Measurements from ENCODE around the gene DENND2A. TPM values are rescaled to one million over a fixed set of nuclear protein-coding genes. Genes with fewer than 3 reads are reported as not detected.
"Not testable (repeated sequence)": the region's sequence is repeated elsewhere in the genome, so short reads cannot be mapped to it uniquely, and the experiment has no call there.

Gene DENND2A
- total RNA-seq, 1 experiment from 2014 or later = 0.34 TPM

DNA sequence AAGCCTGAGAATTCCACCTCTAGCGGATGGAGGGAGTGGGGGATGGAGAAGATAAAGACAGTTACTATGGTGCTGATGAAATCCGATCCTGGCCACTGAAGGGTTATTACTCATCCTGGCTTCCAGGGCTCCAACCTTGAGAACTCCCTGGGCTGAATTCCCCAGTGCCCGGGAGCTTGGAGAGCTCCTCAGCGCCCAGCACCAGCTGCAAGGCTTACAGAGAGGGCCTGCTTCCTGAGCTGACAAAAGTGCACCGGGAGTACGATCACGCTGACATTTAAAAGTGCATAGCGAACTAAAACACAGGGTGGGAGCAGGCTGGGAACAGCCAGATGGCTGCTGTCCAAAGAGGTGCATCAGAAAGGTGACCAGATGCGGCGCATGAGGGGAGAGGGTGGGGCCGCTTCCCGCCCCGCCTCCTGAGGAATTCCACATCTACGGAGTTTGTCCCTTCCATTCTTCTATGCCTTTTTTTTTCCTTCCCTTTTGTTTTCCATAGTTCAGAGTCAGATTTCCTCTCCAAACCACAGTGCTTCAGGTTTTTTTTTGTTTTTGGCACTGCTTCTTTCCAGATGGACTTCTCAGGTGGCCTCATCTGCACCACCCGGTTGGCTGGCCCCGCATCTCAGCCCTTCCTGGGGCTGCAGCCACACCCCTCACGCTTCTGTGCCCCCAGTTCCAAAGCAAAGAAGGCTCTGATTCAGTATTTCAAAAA, 98.9 kb downstream of the DENND2A start:
- in situ Hi-C loops (cut with HindIII; ENCODE audit: low pct_unique_long_range_greater_than_20kb, low sequenced_read_pairs) = no loop called here
- DNase-seq (ENCODE audit: low read depth) = peak; percentile 88

GRCh38 chr7:140541176-140541512, 99.5 kb downstream of the DENND2A start:
- in situ Hi-C loops (cut with HindIII; ENCODE audit: low pct_unique_long_range_greater_than_20kb, low sequenced_read_pairs) = no loop called here
- no peak for DNase-seq (ENCODE audit: low read depth)

GRCh38 chr7:140540136-140540777, 100.4 kb downstream of the DENND2A start:
- DNase-seq (ENCODE audit: low read depth) = no peak

DNA sequence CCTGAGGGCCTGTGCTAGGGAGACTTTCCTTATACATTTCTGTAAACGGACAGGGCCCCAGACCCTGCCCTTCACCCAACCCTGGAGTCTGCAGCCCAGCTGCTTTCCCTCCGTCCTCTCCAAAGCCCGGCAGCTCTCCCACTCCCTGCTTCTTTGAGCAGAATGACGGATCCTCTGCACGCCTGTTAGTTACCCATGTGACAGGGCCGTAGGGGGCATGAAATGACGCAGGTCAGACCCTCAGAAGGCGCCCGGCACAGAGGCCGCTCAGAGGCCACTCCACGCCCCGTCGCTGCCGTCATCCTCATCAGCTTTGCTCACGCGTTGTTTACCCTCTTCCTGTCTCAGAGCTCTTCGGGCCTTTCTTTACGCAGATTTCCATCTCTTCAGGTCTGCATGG, 101.2 kb downstream of the DENND2A start:
- DNase-seq (ENCODE audit: low read depth) = no peak
- in situ Hi-C loops (cut with HindIII; ENCODE audit: low pct_unique_long_range_greater_than_20kb, low sequenced_read_pairs) = no loop called here

More at GRCh38 chr7:140540136-140540777, 100.4 kb downstream of the DENND2A start:
- in situ Hi-C loops (cut with HindIII; ENCODE audit: low pct_unique_long_range_greater_than_20kb, low sequenced_read_pairs) = no loop called here

DNA sequence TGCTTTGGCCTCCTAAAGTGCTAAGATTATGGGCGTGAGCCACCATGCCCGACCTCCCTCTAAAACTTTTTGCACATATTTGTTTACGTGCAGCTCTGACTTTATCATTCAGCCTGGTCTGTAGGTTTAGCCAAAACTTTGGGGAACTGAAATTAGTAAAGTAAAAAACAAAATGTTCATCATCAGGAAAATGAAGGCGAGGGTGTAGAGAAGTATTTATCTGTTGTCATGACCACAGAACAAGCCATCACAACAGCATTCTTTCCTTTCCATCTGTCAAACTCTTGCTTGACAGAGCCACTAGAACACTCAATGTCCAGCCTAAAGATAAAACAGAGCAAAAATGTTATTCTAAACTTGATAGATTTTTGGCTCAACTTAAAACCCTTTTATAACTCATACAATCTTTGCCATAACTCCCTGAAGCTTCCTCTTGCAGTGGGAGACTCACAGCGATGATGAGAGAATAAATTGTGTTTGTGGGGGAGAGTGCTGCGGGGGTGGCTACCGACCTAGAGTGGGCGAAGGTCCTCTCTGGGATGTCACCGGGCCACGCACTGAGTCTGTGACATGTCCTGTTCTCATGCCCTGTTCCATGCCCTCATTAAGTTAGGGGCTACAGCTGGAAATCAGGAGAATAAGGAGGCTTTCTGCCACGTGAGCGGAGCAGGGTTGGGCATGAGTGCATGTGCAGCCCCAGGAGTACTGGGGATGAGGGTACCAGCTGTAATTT, 102.7 kb downstream of the DENND2A start:
- no peak for DNase-seq (ENCODE audit: low read depth)
- in situ Hi-C loops (cut with HindIII; ENCODE audit: low pct_unique_long_range_greater_than_20kb, low sequenced_read_pairs) = no loop called here

GRCh38 chr7:140534743-140535142, 105.9 kb downstream of the DENND2A start:
- no peak for DNase-seq (ENCODE audit: low read depth)
- in situ Hi-C loops (cut with HindIII; ENCODE audit: low pct_unique_long_range_greater_than_20kb, low sequenced_read_pairs) = no loop called here

DNA sequence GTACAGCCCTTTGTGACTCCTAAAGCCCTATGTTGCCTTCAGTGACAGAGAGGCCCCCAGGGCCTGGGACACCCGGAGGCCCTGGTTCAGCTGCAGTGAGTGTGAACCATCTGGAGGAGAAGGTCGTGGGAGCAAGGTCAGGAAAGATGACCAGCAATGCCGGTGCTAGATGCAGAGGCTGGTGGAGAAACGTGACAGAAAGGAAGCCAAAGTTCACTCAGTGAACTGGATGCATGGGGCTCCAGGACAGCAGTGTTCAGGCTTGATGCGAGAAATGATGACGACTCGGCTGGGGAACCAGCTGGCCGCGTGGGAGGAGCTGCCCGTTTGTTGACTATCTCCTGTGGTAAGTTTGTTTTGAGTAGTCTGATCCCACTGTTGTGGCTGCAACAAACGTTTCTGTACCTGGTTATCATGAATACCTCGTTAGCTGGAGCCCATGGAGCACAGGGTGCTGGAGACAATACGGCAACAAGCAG, 107.2 kb downstream of the DENND2A start:
- in situ Hi-C loops (cut with HindIII; ENCODE audit: low pct_unique_long_range_greater_than_20kb, low sequenced_read_pairs) = no loop called here
- DNase-seq (ENCODE audit: low read depth) = no peak

DNA sequence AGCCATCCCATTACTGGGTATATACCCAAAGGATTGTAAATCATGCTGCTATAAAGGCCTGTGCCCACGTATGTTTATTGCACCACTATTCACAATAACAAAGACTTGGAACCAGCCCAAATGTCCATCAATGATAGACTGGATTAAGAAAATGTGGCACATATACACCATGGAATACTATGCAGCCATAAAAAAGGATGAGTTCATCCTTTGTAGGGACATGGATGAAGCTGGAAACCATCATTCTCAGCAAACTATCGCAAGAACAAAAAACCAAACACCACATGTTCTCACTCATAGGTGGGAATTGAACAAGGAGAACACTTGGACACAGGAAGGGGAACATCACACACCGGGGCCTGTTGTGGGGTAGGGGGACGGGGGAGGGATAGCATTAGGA, 111.2 kb downstream of the DENND2A start:
- DNase-seq (ENCODE audit: low read depth); in situ Hi-C loops (cut with HindIII; ENCODE audit: low pct_unique_long_range_greater_than_20kb, low sequenced_read_pairs): not testable (repeated sequence)

GRCh38 chr7:140526787-140527664, 113.6 kb downstream of the DENND2A start:
- DNase-seq (ENCODE audit: low read depth) = no peak
- in situ Hi-C loops (cut with HindIII; ENCODE audit: low pct_unique_long_range_greater_than_20kb, low sequenced_read_pairs) = no loop called here

DNA sequence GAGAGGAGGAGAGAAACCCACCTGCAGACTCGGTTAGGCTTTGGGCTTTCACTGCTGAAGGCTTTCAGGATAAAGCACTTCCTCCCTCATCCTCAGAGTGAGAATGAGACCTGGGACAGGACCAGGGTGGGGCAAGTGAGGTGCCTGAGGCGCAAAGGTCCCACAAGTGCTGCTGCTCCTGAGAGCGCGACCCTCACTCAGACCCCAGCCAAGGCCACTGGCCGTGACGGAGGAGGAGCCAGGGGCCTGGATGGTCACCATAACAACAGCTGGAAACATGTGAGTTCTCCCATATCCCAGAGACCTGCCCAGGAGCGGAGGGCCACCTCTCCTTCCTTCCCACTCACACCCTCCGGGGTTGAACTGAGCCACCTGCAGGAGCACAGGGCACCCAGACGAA, 114.4 kb downstream of the DENND2A start:
- in situ Hi-C loops (cut with HindIII; ENCODE audit: low pct_unique_long_range_greater_than_20kb, low sequenced_read_pairs) = no loop called here
- no peak for DNase-seq (ENCODE audit: low read depth)

DNA sequence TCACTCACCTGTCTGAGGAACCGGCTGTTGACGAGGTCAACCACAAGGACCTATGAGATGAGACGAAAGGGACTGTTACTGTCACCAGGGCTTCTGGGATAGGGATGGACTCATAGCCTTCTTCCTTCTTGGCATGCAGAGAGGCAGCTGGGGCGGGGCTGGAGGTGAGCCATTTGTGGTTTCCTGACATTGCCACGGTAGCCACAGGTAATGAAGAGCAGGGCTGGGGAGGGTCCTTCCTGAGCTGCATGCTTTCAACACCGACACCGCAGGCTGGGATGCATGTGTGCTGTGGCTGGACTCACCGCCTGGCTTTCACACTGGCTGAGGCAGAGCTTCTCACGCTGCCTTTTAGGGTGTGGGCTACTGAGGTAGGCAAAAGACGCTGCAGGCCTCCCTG, 114.9 kb downstream of the DENND2A start:
- peak; percentile 22 for DNase-seq (ENCODE audit: low read depth)
- in situ Hi-C loops (cut with HindIII; ENCODE audit: low pct_unique_long_range_greater_than_20kb, low sequenced_read_pairs) = no loop called here

DNA sequence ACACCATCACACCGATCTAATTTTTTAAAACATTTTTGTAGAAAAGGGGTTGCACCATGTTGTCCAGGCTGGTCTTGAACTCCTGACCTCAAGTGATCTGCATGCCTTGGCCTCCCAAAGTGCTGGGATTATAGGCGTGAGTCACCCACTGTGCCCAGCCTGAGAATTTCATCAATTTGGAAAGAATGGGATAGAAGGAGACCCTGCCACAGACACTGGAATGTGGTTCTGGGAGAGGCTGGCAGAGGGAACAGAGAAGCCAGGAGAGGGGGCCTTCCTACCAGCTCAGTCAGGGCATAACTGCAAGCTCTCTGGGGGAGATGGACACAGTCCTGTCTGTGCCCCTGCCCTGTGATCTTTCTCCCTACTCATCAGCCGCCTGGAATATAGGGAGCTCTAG, 119.2 kb downstream of the DENND2A start:
- in situ Hi-C loops (cut with HindIII; ENCODE audit: low pct_unique_long_range_greater_than_20kb, low sequenced_read_pairs) = no loop called here
- no peak for DNase-seq (ENCODE audit: low read depth)

- in situ Hi-C loops (cut with HindIII; ENCODE audit: low pct_unique_long_range_greater_than_20kb, low sequenced_read_pairs) = no loop called here
- no peak for DNase-seq (ENCODE audit: low read depth)
Observed at GRCh38 chr7:140519007-140519399, 121.6 kb downstream of the DENND2A start.

DNA sequence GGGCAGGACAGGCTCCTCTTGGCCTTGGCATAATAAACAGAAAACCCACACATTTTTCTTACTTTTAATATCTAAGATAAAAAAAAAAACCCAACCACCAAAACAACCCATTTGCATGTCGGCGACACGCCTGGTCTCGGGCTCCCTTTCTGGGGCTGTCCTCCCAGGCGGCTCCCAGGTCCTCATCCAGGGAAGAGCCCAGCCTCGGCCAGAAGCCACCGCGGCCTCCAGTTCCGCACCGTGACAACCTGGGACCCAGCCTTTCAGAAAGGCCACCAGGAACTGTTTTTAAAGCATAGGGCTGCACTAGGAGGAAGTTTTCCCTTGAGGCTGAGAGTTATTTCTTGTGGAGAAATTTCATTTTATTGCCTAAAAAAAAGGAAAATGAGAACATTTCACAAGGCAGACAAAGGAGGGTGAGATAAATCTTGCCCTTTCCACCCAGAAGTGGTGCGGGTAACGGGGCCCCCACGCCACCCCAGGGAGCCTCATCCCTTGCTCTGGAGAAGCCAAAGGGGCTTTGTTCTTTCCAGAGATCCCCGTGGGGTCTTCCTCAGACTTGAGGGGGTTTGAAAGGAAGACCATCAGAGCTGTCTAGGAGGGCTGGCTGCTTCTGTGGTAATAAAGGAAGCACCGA, 122.1 kb downstream of the DENND2A start:
- in situ Hi-C loops (cut with HindIII; ENCODE audit: low pct_unique_long_range_greater_than_20kb, low sequenced_read_pairs) = no loop called here
- DNase-seq (ENCODE audit: low read depth) = no peak

GRCh38 chr7:140517546-140518369, 122.9 kb downstream of the DENND2A start:
- in situ Hi-C loops (cut with HindIII; ENCODE audit: low pct_unique_long_range_greater_than_20kb, low sequenced_read_pairs) = no loop called here

DNA sequence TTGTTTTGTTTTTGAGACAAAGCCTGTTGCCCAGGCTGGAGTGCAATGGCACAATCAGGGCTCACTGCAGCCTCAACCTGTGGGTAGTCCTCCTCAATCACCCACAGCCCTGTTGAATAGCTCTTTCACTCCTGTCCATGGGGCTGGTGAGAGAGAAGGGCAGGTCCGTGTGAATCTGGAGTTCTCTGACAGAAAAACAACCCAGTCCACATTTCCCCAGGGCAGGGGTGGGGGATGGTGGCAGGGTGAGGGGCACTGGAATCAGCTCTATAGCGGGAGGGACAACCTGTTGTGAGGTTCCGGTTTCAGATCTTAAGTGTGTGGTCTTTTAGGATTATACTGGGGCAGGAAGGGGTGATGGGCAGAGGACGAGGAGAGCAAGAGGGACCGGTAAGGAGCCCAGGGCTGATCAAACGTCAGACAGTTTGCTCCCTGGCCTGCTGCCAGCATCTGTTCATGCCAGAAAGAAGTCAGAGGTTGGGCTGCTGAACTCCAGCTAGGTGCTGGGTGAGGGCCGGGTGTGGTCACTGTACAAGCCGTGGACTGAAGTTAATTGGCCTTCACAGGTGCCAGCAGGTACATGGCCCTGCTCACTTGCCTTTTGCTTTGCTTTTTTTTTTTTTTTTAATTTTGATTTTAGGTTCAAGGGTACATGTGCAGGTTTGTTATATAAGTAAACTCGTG, 128.2 kb downstream of the DENND2A start:
- peak; percentile 26 for DNase-seq (ENCODE audit: low read depth)
- in situ Hi-C loops (cut with HindIII; ENCODE audit: low pct_unique_long_range_greater_than_20kb, low sequenced_read_pairs) = no loop called here

More at GRCh38 chr7:140517546-140518369, 122.9 kb downstream of the DENND2A start:
- DNase-seq (ENCODE audit: low read depth) = peak; percentile 79

DNA sequence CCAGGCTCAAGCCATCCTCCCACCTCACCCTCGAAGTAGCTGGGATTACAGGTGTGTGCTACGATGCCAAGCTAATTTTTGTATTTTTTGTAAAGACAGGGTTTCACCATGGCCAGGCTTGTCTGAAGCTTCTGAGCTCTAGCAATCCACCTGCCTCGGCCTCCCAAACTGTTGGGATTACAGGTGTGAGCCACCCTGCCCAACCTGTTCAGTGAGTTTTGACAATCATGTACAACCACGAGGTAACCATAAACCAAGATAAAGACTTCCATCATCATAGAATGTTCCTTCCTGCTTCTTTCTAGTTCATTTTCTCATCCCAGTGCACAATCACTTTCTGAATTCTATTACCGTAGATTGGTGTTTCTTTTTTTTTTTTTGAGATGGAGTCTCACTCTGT, 130.8 kb downstream of the DENND2A start:
- no peak for DNase-seq (ENCODE audit: low read depth)
- in situ Hi-C loops (cut with HindIII; ENCODE audit: low pct_unique_long_range_greater_than_20kb, low sequenced_read_pairs) = no loop called here
